NT2/D1 (cell line): Measurements from ENCODE around the gene ANKRD16.

ENCODE experiments used
- YY1 ChIP-seq: IDR thresholded peaks from 2 replicates; pipeline ENCODE4 v1.6.1; 2011; ENCODE audit not compliant: insufficient read length, insufficient read depth
- ZNF274 ChIP-seq: IDR thresholded peaks from 2 replicates; pipeline ENCODE4 v1.6.1; 2011; ENCODE audit warnings: mild to moderate bottlenecking, low read depth, low read length

GRCh38 chr10:5930272-5930671 lies 40.6 kb upstream of the ANKRD16 start:
- TF ChIP-seq YY1 (no peak), ZNF274 (no peak)
